Choroid plexus epithelial cell (primary cell): Measurements from ENCODE around the gene CMIP.

Source experiments
- DNase-seq: peaks from one replicate; pipeline ENCODE4 v3.0.0-alpha.2; 2010; ENCODE audit warnings: low read depth
- H3K4me3 ChIP-seq: 2 replicates; pipeline ENCODE4 v1.5.1; 2011; ENCODE audit warnings: low read depth, mild to moderate bottlenecking, control low read depth, low read length, moderate library complexity
- TF ChIP-seq, protein P1 (sequence below): conservative IDR thresholded peaks from 2 replicates; pipeline ENCODE4 v1.5.1; 2011; ENCODE audit warnings: low read depth, mild to moderate bottlenecking, control low read depth, inconsistent platforms, low read length, moderate library complexity

The CMIP gene

DNA sequence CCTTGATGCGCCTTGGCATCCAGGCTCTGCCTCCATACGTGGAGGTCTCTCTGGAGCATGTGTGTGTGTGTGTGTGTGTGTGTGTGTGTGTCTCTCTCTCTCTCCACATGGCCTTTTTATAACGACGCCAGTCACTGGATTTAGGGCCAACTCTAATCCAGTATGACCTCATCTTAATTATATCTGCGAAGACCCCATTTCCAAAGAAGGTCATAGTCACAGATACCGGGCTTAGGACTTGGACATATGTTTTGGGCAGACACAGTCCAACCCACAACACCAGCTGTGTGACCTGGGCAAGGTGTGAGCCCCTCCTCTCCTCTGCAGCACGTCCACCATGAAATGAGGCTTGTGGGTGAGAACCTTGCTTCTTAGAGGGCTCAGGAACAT is 196.1 kb downstream of the CMIP start:
- TF ChIP-seq, protein P1, sequence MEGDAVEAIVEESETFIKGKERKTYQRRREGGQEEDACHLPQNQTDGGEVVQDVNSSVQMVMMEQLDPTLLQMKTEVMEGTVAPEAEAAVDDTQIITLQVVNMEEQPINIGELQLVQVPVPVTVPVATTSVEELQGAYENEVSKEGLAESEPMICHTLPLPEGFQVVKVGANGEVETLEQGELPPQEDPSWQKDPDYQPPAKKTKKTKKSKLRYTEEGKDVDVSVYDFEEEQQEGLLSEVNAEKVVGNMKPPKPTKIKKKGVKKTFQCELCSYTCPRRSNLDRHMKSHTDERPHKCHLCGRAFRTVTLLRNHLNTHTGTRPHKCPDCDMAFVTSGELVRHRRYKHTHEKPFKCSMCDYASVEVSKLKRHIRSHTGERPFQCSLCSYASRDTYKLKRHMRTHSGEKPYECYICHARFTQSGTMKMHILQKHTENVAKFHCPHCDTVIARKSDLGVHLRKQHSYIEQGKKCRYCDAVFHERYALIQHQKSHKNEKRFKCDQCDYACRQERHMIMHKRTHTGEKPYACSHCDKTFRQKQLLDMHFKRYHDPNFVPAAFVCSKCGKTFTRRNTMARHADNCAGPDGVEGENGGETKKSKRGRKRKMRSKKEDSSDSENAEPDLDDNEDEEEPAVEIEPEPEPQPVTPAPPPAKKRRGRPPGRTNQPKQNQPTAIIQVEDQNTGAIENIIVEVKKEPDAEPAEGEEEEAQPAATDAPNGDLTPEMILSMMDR, result no peak
- H3K4me3 ChIP-seq, result no peak overlapping the region
- DNase-seq, result no peak

DNA sequence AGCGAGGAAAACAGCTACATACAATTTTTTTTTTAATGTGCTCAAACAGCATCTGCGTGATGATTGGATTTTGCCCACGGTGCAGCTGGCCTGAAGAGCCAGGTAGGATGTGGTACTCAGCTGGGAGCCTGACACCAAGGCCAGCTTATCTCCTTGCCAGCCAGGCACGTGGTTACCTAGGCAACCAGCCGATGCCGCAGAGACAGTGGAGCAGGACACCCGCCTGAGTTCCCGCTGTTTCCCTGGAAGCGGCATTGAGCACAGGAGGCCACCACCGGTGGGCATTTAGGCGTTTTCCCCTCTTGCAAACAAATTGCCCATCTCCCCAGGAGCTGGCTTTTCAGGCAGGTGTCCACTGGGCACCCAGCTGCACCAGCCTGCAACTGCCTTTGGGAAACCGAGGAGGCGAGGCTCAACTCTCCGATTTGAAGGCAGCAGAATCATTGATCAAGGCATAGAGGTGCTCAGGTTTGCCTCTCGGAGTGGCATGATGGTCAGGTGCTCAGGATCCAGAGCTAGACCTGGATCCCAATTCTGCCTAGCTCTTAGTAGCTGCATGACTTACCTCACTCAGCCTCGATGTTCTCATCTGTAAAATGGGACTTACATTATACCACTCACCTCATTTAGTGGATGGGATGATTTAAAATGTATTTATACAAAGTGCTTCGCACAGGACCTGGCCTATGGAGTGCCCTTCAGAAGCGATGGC is 196.9 kb downstream of the CMIP start:
- no peak for DNase-seq
- TF ChIP-seq, protein P1, result no peak
- no peak overlapping the region for H3K4me3 ChIP-seq

DNA sequence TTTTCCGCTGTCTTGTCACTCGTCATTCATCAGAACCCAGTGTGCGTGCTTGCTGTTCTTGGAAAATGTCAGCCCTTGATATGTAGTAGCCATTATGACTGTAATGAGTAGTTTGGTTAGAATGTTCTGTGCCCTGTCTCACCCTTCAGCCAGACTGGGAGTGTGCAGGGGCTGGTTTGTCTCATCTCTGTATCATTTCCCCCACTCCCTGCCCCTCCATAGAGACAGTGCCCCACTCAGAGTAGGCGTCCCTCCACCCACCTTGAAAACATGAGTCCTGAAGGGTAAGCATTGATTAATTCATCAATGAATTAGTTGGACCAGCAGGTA is 197.5 kb downstream of the CMIP start:
- TF ChIP-seq, protein P1, result no peak
- no peak for DNase-seq

DNA sequence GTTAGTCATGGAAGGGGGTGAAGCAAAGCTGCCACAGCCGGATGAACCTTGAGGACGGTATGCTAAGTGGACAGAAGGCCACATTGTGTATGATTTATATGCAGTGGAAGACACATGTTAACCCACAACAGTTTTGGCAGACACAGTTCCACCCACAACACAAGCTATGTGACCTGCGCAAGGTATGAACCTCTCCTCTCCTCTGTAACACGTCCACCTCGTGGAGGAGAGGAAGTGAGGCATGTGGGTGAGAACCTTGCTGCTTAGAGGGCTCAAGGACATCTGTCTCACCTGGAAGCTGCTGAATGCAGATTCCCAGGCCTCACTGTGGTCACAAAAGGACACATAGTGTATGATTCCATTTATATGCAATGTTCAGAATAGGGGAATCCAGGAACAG is 198.3 kb downstream of the CMIP start:
- H3K4me3 ChIP-seq, result no peak overlapping the region
- DNase-seq, result no peak
- TF ChIP-seq, protein P1, result no peak

More for the DNA sequence above, 197.5 kb downstream of the CMIP start:
- no peak overlapping the region for H3K4me3 ChIP-seq

DNA sequence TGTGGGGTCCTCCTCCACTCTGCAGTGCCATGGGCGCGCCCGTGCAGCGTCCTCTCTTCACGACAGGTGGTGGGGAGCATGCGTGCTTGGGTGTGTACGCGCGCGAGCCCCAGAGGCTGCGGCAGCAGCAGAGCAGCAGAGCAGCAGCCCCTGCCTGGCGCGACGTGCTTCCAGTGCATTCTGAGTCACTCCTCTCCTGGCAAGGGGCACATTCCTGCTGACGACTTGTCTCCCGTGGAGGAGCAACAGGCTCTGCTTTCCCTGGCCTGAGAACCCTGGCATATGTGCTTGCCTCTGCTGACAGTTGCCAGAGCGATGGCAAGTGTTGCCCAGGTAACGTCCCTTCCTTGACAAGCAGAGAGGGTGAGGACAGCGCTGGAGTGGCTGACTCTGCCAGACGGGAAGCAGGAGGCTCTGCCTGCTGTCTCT is 200.7 kb downstream of the CMIP start:
- peak; percentile 95 for DNase-seq
- H3K4me3 ChIP-seq, result no peak overlapping the region
- TF ChIP-seq, protein P1, result no peak

DNA sequence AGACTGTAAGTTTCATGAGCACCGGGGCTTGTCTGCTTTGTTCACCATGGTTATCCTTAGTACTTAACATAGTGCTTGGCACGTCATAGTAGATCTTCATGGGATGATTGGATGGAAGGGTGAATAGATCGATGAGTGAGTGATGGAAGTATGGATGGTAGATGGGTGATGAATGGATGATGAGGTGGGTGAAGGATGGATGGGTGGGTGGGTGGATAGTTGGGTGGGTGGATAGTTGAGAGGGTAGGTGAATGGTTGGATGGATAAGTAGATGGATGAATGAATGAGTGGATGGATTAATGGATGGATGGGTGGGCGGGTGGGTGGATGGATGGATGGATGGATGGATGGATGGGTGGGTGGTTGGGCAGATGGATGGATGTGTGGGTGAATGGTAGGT is 201.3 kb downstream of the CMIP start:
- TF ChIP-seq, protein P1, result no peak
- no peak for DNase-seq
- H3K4me3 ChIP-seq, result no peak overlapping the region

DNA sequence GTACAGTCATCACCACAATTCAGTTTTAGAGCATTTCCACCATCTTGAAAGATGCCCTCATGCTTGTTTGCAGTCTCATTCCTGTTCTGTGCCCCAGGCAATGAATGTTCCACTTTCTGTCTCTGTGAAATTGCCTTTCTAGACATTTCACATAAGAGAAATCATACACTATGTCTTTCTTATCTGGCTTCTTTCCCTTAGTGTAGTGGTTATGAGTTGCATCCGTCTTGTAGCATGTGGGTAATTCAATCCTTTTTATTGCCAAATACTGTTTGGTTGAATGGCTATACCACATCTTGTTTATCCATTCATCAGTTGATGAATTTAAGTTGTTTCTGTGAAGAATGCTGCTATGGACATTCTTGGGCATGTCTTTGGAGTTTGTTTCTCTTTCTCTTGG is 202.0 kb downstream of the CMIP start:
- H3K4me3 ChIP-seq, result no peak overlapping the region
- peak; percentile 81 for DNase-seq
- TF ChIP-seq, protein P1, result no peak
